Osteoblast (primary cell): ENCODE data around the gene ENGASE. TPM values are rescaled to one million over a fixed set of nuclear protein-coding genes. Genes with fewer than 3 reads are reported as not detected.

Source experiments
- DNase-seq: peaks from one replicate; pipeline ENCODE4 v3.0.0; 2011; ENCODE audit warnings: low spot score, mixed read lengths; ENCODE audit not compliant: insufficient read length; ENCODE audit errors: missing footprints
- H2AFZ ChIP-seq: 2 replicates; pipeline ENCODE4 v1.6.0; 2011; ENCODE audit warnings: mild to moderate bottlenecking, low read length
- H3K27ac ChIP-seq: 2 replicates; pipeline ENCODE4 v1.5.1; 2011; ENCODE audit warnings: mild to moderate bottlenecking, low read depth, low read length, moderate library complexity
- H3K27me3 ChIP-seq: 2 replicates; pipeline ENCODE4 v1.6.0; 2012; ENCODE audit warnings: mild to moderate bottlenecking, control low read depth, inconsistent platforms, low read length, moderate library complexity; ENCODE audit not compliant: insufficient read depth
- H3K36me3 ChIP-seq: 2 replicates; pipeline ENCODE4 v1.5.1; 2011; ENCODE audit warnings: mild to moderate bottlenecking, low read length, control low read depth, moderate library complexity; ENCODE audit not compliant: insufficient read depth
- H3K4me1 ChIP-seq: 2 replicates; pipeline ENCODE4 v1.5.1; 2011; ENCODE audit warnings: mild to moderate bottlenecking, low read length, control low read depth, moderate library complexity; ENCODE audit not compliant: insufficient read depth
- H3K4me2 ChIP-seq: 2 replicates; pipeline ENCODE4 v1.6.0; 2011; ENCODE audit warnings: mild to moderate bottlenecking, low read length; ENCODE audit not compliant: insufficient read depth
- H3K4me3 ChIP-seq: fragments of 200-600 bp; sonication (generic); 3 replicates; pipeline ENCODE4 v1.5.1; 2012; ENCODE audit warnings: mild to moderate bottlenecking, low read length, inconsistent platforms; ENCODE audit not compliant: insufficient read depth
- H3K79me2 ChIP-seq: 2 replicates; pipeline ENCODE4 v1.6.0; 2012; ENCODE audit warnings: mild to moderate bottlenecking, low read length, control low read depth, inconsistent platforms; ENCODE audit not compliant: insufficient read depth
- H3K9me3 ChIP-seq: 2 replicates; pipeline ENCODE4 v1.5.1; 2011; ENCODE audit warnings: low read depth, low read length, control low read depth
- H4K20me1 ChIP-seq: 2 replicates; pipeline ENCODE4 v1.6.0; 2012; ENCODE audit warnings: mild to moderate bottlenecking, low read length, control low read depth; ENCODE audit not compliant: insufficient read depth
- CTCF ChIP-seq: IDR thresholded peaks from 2 replicates; pipeline ENCODE4 v1.5.1; 2011; ENCODE audit warnings: mild to moderate bottlenecking, low read depth, low read length, moderate library complexity; ENCODE audit errors: extremely low read depth
- total RNA-seq: library from RNA; depleted of rRNA; stranded (reverse); fragments of >200 nt; gene quantifications from 2 replicates; pipeline ENCODE4 v1.2.3, GENCODE V29; 2012

ENGASE gene
- total RNA-seq, 1 donor = 14.5 TPM

DNA sequence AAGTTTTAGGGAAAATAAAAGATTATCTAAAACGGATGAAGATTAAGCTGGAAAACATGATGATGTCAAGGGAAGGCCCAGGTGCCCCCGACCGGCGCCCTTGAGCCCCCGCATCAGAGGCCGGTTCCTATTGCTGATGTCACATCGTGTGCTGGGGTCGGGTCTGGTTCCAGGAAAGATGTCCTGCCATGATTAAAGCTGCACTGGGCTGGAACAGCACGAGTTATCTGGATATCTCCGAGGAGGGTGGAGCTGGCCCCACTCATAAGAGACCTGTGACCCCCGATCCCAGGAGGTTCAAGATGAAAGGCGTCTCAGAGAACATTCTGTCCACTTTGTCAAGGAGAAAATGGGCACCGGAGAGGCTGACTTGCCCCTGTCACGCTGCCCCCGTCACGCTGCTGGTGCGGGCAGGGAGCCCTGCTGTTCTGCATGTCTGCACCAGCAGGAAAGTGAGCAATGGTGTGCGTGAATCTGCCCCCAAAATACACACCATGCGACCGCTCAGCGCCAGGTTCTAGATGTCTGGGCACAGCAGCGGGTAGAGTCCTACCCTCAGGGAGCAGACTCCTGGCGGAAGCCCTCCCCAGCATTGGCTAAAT, 53.0 kb downstream of the ENGASE start:
- TF ChIP-seq CTCF = no peak
- Histone ChIP-seq H3K4me1 (no peaks in the 10 kb centered on the region), H3K27ac (no peak overlapping the region), H3K4me3 (no peak overlapping the region), H3K27me3 (peaks cover 35% of the 10 kb centered on the region), H3K79me2 (no peaks in the 10 kb centered on the region), H3K36me3 (no peaks in the 10 kb centered on the region), H3K9me3 (no peaks in the 10 kb centered on the region), H4K20me1 (no peaks in the 10 kb centered on the region), H3K4me2 (no peak overlapping the region), H2AFZ (no peak overlapping the region)
- DNase-seq = no peak

DNA sequence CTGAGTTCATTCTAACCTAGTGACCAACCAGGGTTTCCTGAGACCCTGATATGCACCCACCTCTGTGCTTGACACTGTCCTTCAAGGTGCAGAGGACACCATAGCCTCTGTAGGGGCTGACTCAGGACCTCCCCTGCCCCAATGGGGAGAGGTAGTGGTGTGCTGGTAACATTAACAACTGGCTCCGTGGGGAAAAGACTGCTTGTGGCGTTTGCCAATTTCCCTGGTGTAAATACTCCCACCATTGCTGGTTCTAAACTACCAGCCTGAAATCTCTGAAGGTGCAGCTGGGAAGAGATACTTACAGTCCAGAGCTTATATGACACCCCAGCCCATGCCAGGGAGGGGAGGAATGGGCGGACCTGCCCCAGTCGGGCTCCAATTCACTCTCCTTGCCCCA, 54.9 kb downstream of the ENGASE start:
- H3K4me1 ChIP-seq = no peaks in the 10 kb centered on the region
- peaks cover 35% of the 10 kb centered on the region for H3K27me3 ChIP-seq
- no peak for TF ChIP-seq CTCF

DNA sequence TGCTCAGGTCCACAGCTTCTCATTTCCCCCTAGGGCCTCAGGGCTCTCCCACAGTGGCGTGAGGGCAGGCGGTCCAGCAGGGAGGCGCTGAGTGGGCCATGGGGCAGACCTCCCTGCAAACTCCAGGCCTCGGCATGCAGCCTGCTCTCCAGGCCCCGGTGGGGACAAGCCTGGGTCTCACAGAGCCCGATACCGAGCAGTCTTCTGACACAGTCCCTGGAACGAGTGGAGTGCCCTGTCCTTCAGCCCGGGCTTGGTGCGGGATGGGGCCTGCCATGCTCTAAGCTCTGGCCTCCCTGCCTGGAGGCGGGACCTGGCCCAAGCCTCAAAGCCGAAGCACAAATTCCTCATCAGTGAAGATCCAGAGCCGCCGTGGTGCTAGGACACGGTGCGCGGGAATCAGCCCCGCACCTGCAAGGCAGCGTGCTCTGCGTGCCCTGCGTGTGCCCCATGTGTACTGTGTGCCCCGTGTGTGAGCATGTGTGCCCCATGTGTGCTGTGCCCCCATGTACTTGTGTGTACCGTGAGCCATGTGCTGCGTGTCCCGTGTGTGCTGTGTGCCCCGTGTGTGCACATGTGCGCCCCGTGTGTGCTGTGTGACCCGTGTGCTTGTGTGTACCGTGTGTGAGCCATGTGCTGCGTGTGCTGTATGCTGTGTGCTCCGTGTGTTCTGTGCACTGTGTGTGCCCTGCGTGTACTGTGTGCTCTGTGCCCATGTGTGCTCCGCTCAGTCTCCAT, 56.1 kb downstream of the ENGASE start:
- Histone ChIP-seq H3K4me3 (no peak overlapping the region), H3K9me3 (no peaks in the 10 kb centered on the region), H3K4me2 (no peak overlapping the region), H3K27me3 (peaks cover 27% of the 10 kb centered on the region), H3K4me1 (no peaks in the 10 kb centered on the region), H3K79me2 (no peaks in the 10 kb centered on the region), H3K27ac (no peak overlapping the region), H4K20me1 (no peaks in the 10 kb centered on the region), H3K36me3 (no peaks in the 10 kb centered on the region), H2AFZ (no peak overlapping the region)
- no peak for DNase-seq
- TF ChIP-seq CTCF = no peak

More for the DNA sequence above, 54.9 kb downstream of the ENGASE start:
- no peaks in the 10 kb centered on the region for H4K20me1 ChIP-seq
- H3K9me3 ChIP-seq = no peaks in the 10 kb centered on the region
- H3K4me3 ChIP-seq = no peak overlapping the region
- DNase-seq = no peak
- H3K79me2 ChIP-seq = no peaks in the 10 kb centered on the region
- no peaks in the 10 kb centered on the region for H3K36me3 ChIP-seq
- no peak overlapping the region for H3K4me2 ChIP-seq
- no peak overlapping the region for H3K27ac ChIP-seq
- no peak overlapping the region for H2AFZ ChIP-seq

DNA sequence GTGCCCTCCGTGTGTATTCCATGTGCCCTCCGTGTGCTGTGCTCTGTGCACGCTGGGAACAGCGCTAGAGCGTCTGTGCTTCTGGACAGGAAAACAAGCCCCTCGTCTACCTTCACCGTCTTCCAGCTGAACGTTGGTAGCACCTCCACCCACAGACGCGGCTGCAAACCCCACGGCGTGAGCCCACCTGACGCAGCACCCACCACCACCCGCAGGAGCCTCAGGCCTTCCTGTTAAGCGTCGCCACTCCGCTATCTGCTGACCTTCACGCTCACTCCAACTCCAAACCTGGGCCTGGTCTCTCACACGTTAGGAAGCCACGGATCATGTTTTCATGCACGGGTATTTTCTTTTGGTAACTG, 56.6 kb downstream of the ENGASE start:
- Histone ChIP-seq H3K36me3 (no peaks in the 10 kb centered on the region), H3K27me3 (peaks cover 21% of the 10 kb centered on the region), H3K4me2 (no peak overlapping the region), H4K20me1 (no peaks in the 10 kb centered on the region), H2AFZ (no peak overlapping the region), H3K79me2 (no peaks in the 10 kb centered on the region), H3K27ac (no peak overlapping the region), H3K9me3 (no peaks in the 10 kb centered on the region), H3K4me3 (no peak overlapping the region), H3K4me1 (no peaks in the 10 kb centered on the region)
- no peak for TF ChIP-seq CTCF
- no peak for DNase-seq
